ENCODE measurements around the gene SAP30L. TPM values are rescaled to one million over a fixed set of nuclear protein-coding genes. Genes with fewer than 3 reads are reported as not detected.

Gene SAP30L
- total RNA-seq, 1 donor from 2014 or later: 43.2 TPM

DNA sequence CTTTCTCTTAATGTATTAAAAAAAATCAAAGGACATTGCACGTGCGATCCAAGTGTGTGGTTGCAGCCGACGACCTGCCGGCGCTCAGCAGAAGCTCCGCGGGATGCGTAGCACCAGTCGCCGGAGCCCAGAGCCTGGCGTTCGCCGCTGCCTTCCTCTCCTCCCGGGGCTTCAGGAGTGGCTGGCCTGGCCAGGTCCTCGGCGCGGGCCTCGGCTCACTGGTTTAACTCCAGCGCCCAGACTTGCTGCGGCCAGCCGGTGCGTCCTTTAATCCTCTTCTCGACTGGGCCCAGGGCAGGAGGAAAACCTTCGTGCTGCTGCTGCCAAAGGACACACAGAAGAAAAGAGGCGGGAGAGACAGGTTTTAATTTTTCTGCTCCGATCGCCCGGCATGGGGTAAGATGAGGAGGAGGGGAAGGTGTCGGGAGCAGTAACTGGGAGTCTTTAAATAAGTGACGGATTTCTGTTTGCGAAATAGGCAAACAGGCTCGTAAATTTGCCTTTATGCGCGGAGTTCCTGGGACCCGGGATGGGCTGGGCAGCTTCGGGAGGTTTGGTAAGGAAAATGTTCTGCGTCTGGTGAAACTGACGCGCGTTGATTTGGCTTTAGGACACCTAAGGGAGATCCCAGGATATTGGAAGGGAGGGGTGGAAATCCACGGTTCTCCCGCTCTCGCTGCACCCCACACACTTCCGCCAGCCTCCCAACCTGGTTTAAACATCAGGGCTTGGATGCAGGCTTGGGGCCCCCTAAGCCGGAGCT, 30.0 kb downstream of the SAP30L start:
- Histone ChIP-seq H3K4me1 (peaks cover 50% of the 10 kb centered on the region), H3K9me3 (no peaks in the 10 kb centered on the region), H3K27me3 (peaks cover 100% of the 10 kb centered on the region), H3K4me3 (no peak overlapping the region), H3K36me3 (no peaks in the 10 kb centered on the region), H3K27ac (no peak overlapping the region)
- no peak for ATAC-seq
- intact Hi-C loops (cut with DNase I): no loop called here
- DNase-seq: no peak
- no peak for TF ChIP-seq CTCF (IDR thresholded peaks at IDR 0.05)

- Histone ChIP-seq H3K27me3 (peaks cover 100% of the 10 kb centered on the region), H3K27ac (no peak overlapping the region), H3K4me1 (peaks cover 50% of the 10 kb centered on the region), H3K4me3 (no peak overlapping the region), H3K36me3 (no peaks in the 10 kb centered on the region), H3K9me3 (no peaks in the 10 kb centered on the region)
- ATAC-seq (no peak), DNase-seq (no peak)
- intact Hi-C loops (cut with DNase I): no loop called here
- TF ChIP-seq CTCF (IDR thresholded peaks at IDR 0.05): no peak
Observed at GRCh38 chr5:154476354-154477205, 30.8 kb downstream of the SAP30L start.

DNA sequence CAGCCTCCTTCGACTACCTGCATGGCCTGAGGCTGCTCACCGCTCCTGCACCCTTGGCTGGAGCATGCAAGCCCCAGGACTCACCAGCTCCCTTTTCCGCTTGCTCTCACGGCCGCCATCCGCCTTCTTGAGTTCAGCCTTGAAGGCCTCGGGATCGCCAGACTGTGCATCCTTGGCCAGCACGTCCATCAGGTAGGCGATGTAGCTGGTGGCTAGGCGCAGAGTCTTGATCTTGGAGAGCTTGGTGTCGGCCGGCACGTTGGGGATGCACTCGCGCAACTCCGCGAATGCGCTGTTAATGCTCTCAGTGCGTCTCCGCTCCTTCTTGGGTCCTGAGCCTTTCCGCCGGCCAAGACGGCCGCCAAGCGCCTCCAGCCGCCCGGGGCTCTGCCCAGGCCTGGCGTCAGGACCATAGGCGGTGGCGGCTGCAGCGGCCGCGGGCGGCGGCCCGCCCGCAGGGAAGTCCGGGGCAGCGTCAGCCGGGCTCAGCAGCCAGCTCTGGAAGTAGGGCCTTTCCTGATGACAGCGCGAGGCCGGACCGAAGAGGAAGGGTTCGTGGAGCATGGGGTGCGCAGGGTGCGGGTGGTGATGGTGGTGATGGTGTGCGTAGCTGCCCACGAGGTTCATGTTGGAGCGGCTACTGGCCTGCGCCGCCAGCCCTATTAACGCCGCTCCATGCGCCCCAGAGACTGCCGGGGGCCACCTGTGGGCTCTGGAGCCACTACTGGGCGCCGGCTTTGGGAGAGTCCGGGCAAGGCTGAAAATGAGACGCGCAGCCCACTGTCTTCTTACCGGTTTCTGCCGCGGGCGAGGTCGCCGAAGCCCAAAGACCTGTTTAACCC, 31.8 kb downstream of the SAP30L start:
- Histone ChIP-seq H3K36me3 (no peaks in the 10 kb centered on the region), H3K9me3 (no peaks in the 10 kb centered on the region), H3K27me3 (peaks cover 100% of the 10 kb centered on the region), H3K4me3 (peak overlapping the region; percentile 21), H3K27ac (no peak overlapping the region), H3K4me1 (peaks cover 52% of the 10 kb centered on the region)
- DNase-seq (no peak), ATAC-seq (peak; percentile 35)
- intact Hi-C loops (cut with DNase I): no loop called here
- TF ChIP-seq CTCF (IDR thresholded peaks at IDR 0.05): no peak

DNA sequence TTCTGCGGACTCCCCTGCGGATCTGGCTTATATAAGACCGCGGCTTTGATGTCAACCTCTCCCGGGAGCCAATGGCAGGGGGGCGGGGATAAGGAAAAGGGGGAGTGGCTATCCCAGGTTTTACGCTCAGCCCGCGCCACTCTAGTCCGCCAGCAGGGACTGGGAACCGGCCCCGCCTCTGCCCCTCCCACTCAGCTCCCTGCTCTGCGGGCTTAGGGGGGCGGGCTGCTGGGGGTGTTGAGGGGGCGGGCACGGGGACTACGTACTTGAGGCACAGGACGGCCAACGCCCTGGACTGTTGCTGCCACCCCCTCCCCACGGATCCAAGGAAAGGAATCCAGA, 32.4 kb downstream of the SAP30L start, which contains the start of gene HAND1:
HAND1 (minus strand) TSS at position 4 of the 342 bp plus-strand sequence. CDS start 219 bp downstream, outside the sequence.
- Histone ChIP-seq H3K9me3 (no peaks in the 10 kb centered on the region), H3K27ac (no peak within 1 kb of the TSS), H3K4me1 (peaks cover 54% of the 10 kb centered on the region), H3K4me3 (peak within 1 kb of the TSS; percentile 21), H3K27me3 (peaks cover 100% of the 10 kb centered on the region), H3K36me3 (no peaks in the 10 kb centered on the region)
- DNase-seq: peak; percentile 69
- peak; percentile 50 for ATAC-seq
- no peak for TF ChIP-seq CTCF (IDR thresholded peaks at IDR 0.05)
- intact Hi-C loops (cut with DNase I): no loop called here

DNA sequence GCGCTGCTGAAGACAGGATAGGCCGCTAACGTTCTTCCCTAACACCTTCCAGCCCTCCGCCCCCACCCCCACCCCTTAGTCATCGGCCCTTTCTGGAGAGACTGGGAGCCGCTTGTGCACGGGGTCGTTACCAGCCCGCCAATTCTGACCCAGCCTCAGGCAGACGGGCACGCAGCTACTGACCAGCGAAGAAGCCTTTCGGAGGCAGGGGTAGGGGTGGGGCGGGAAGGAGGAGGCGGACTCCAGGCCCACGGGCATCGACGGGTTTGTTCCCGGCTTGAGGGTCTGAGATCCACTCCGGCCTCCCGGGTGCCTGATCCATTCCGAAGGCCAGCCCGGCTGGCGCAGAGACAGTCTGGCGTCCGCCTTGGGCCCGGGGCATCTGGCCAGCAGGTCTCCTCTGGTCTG, 33.0 kb downstream of the SAP30L start:
- intact Hi-C loops (cut with DNase I): no loop called here

More for the DNA sequence above, 33.0 kb downstream of the SAP30L start:
- Histone ChIP-seq H3K4me3 (no peak overlapping the region), H3K36me3 (no peaks in the 10 kb centered on the region), H3K9me3 (no peaks in the 10 kb centered on the region), H3K27ac (no peak overlapping the region), H3K27me3 (peaks cover 100% of the 10 kb centered on the region), H3K4me1 (peaks cover 48% of the 10 kb centered on the region)
- DNase-seq (no peak), ATAC-seq (no peak)
- TF ChIP-seq CTCF (IDR thresholded peaks at IDR 0.05): no peak

Measured in upper lobe of right lung (tissue), 1 donor.